Neural crest cell (in vitro differentiated cells): ENCODE measurements around the gene SZRD1. TPM values are rescaled to one million over a fixed set of nuclear protein-coding genes. Genes with fewer than 3 reads are reported as not detected.

Experiments
- DNase-seq: peaks from one replicate; pipeline ENCODE4 v3.0.0; 2021; ENCODE audit warnings: low read depth, mixed read lengths, low spot score
- H3K27ac Mint-ChIP-seq: one replicate; pipeline ENCODE4 v1.8.0; 2021; ENCODE audit warnings: mild to moderate bottlenecking, mixed read lengths; ENCODE audit not compliant: unreplicated experiment
- H3K27me3 Mint-ChIP-seq: 2 replicates; pipeline ENCODE4 v1.8.0; 2021; ENCODE audit warnings: low read depth, mild to moderate bottlenecking, mixed read lengths
- H3K36me3 Mint-ChIP-seq: 2 replicates; pipeline ENCODE4 v1.8.0; 2021; ENCODE audit warnings: low read depth, mild to moderate bottlenecking, mixed read lengths
- H3K4me1 Mint-ChIP-seq: 2 replicates; pipeline ENCODE4 v1.8.0; 2021; ENCODE audit warnings: mixed read lengths
- H3K4me3 Mint-ChIP-seq: one replicate; pipeline ENCODE4 v1.8.0; 2021; ENCODE audit warnings: mild to moderate bottlenecking, mixed read lengths
- H3K9me3 Mint-ChIP-seq: 2 replicates; pipeline ENCODE4 v1.8.0; 2021; ENCODE audit warnings: mixed read lengths
- CTCF ChIP-seq: fragments of 200-600 bp; sonication (generic); conservative IDR thresholded peaks from 2 replicates; pipeline ENCODE4 v1.5.0; 2021; ENCODE audit warnings: antibody characterized with exemption, mild to moderate bottlenecking
- total RNA-seq: library from RNA; stranded (reverse); gene quantifications from 2 replicates; pipeline ENCODE4 v1.2.1, GENCODE V29; 2021

Gene SZRD1
- total RNA-seq, 1 donor from 2014 or later = 153 TPM

GRCh38 chr1:16433030-16433429, 66.0 kb downstream of the SZRD1 start:
- no peak for DNase-seq
- H3K4me3 Mint-ChIP-seq = no peak overlapping the region
- H3K4me1 Mint-ChIP-seq = peaks cover 11% of the 10 kb centered on the region
- no peaks in the 10 kb centered on the region for H3K27me3 Mint-ChIP-seq
- no peak overlapping the region for H3K27ac Mint-ChIP-seq
- H3K9me3 Mint-ChIP-seq = no peaks in the 10 kb centered on the region
- H3K36me3 Mint-ChIP-seq = no peaks in the 10 kb centered on the region
- no peak for TF ChIP-seq CTCF

- Mint-ChIP-seq H3K4me1 (peaks cover 11% of the 10 kb centered on the region), H3K27ac (no peak overlapping the region)
Observed at GRCh38 chr1:16434007-16434406, 67.0 kb downstream of the SZRD1 start.

GRCh38 chr1:16434501-16434900, 67.5 kb downstream of the SZRD1 start:
- TF ChIP-seq CTCF = no peak
- no peak overlapping the region for H3K4me3 Mint-ChIP-seq
- no peaks in the 10 kb centered on the region for H3K9me3 Mint-ChIP-seq
- no peak overlapping the region for H3K27ac Mint-ChIP-seq
- H3K36me3 Mint-ChIP-seq = no peaks in the 10 kb centered on the region
- no peaks in the 10 kb centered on the region for H3K27me3 Mint-ChIP-seq
- DNase-seq = no peak
- peaks cover 11% of the 10 kb centered on the region for H3K4me1 Mint-ChIP-seq

More at GRCh38 chr1:16434007-16434406, 67.0 kb downstream of the SZRD1 start:
- no peaks in the 10 kb centered on the region for H3K36me3 Mint-ChIP-seq
- TF ChIP-seq CTCF = no peak
- no peak for DNase-seq
- no peak overlapping the region for H3K4me3 Mint-ChIP-seq
- H3K9me3 Mint-ChIP-seq = no peaks in the 10 kb centered on the region
- no peaks in the 10 kb centered on the region for H3K27me3 Mint-ChIP-seq

- Mint-ChIP-seq H3K27ac (no peak within 1 kb of the TSS), H3K27me3 (no peaks in the 10 kb centered on the region), H3K9me3 (no peaks in the 10 kb centered on the region), H3K36me3 (no peaks in the 10 kb centered on the region), H3K4me1 (peaks cover 22% of the 10 kb centered on the region), H3K4me3 (peak within 1 kb of the TSS; percentile 54)
- no peak for TF ChIP-seq CTCF
- no peak for DNase-seq
Observed at GRCh38 chr1:16436946-16437474, 70.0 kb downstream of the SZRD1 start, which contains the start of gene SPATA21. Gene SPATA21, minus strand, starts transcription at chr1:16437424. Its CDS starts 6,053 bp downstream, at chr1:16431371.

- Mint-ChIP-seq H3K27ac (no peak overlapping the region), H3K27me3 (no peaks in the 10 kb centered on the region), H3K9me3 (no peaks in the 10 kb centered on the region), H3K36me3 (no peaks in the 10 kb centered on the region), H3K4me3 (peak overlapping the region; percentile 54), H3K4me1 (peaks cover 17% of the 10 kb centered on the region)
- DNase-seq = no peak
- TF ChIP-seq CTCF = no peak
Observed at GRCh38 chr1:16438516-16438915, 71.5 kb downstream of the SZRD1 start.
